ENCODE results near the gene TSTD2. TPM values are rescaled to one million over a fixed set of nuclear protein-coding genes. Genes with fewer than 3 reads are reported as not detected.
"Not testable (repeated sequence)": the region's sequence is repeated elsewhere in the genome, so short reads cannot be mapped to it uniquely, and the experiment has no call there.

The TSTD2 gene
- total RNA-seq, 1 donor from 2014 or later = 26.1 TPM

GRCh38 chr9:97598461-97599288 is 34.5 kb downstream of the TSTD2 start:
- intact Hi-C loops (cut with DNase I) = loop anchor here (5.0 to 10.0 kb wide), 2 partner anchors 36 to 94 kb away; partner anchors contain the start of gene TMOD1
- peak; percentile 67 for ATAC-seq (ENCODE audit: poor library complexity)
- DNase-seq = peak; percentile 72

GRCh38 chr9:97596906-97597305 is 36.3 kb downstream of the TSTD2 start:
- DNase-seq (no peak), ATAC-seq (ENCODE audit: poor library complexity) (no peak)
- intact Hi-C loops (cut with DNase I) = loop anchor here (5.0 to 10.0 kb wide), 2 partner anchors 35 to 92 kb away; partner anchors contain the start of gene TMOD1

GRCh38 chr9:97594381-97594921 is 38.7 kb downstream of the TSTD2 start:
- intact Hi-C loops (cut with DNase I) = loop anchor here (10.0 kb wide), 1 partner anchor 90 kb away; the partner anchor contains the start of gene TMOD1
- ATAC-seq (ENCODE audit: poor library complexity) = peak; percentile 75
- peak; percentile 75 for DNase-seq

GRCh38 chr9:97593960-97594359 is 39.2 kb downstream of the TSTD2 start:
- no peak for ATAC-seq (ENCODE audit: poor library complexity)
- DNase-seq = no peak
- intact Hi-C loops (cut with DNase I) = loop anchor here (10.0 kb wide), 1 partner anchor 89 kb away; the partner anchor contains the start of gene TMOD1

GRCh38 chr9:97592126-97592525 is 41.0 kb downstream of the TSTD2 start:
- intact Hi-C loops (cut with DNase I) = loop anchor here (10.0 kb wide), 1 partner anchor 87 kb away; the partner anchor contains the start of gene TMOD1
- DNase-seq = no peak
- no peak for ATAC-seq (ENCODE audit: poor library complexity)

DNA sequence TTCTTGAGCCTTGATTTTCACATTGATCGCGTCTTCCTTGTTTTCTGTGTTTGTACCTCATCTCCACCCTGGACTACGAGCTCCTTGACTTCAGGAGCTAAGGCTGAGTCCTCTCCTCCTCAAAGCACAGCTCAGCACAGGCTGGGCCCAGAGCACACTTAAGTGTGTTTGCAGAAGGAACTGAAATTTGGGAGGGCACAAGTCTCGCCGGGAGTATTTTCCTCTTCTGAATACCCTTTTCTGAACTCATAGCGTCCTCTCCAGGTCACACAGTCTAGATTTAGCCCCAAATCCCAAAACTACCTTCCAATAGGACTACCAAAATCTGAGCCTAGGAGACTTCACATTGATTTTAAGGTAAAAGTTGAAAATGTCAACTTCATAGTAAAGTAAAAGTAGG is 41.6 kb downstream of the TSTD2 start:
- DNase-seq (no peak), ATAC-seq (ENCODE audit: poor library complexity) (no peak)
- intact Hi-C loops (cut with DNase I) = loop anchor here (10.0 kb wide), 1 partner anchor 87 kb away; the partner anchor contains the start of gene TMOD1

- intact Hi-C loops (cut with DNase I); ATAC-seq (ENCODE audit: poor library complexity); DNase-seq: not testable (repeated sequence)
Measured at GRCh38 chr9:97586909-97587308, 46.3 kb downstream of the TSTD2 start.

DNA sequence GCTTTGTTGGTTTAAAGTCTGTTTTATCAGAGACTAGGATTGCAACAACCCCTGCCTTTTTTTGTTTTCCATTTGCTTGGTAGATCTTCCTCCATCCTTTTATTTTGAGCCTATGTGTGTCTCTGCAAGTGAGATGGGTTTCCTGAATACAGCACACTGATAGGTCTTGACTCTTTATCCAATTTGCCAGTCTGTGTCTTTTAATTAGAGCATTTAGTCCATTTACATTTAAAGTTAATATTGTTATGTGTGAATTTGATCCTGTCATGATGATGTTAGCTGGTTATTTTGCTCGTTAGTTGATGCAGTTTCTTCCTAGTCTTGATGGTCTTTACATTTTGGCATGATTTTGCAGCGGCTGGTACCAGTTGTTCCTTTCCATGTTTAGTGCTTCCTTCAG is 48.4 kb downstream of the TSTD2 start:
- DNase-seq; intact Hi-C loops (cut with DNase I); ATAC-seq (ENCODE audit: poor library complexity): not testable (repeated sequence)

GRCh38 chr9:97581590-97581989 is 51.6 kb downstream of the TSTD2 start:
- ATAC-seq (ENCODE audit: poor library complexity); intact Hi-C loops (cut with DNase I); DNase-seq: not testable (repeated sequence)

DNA sequence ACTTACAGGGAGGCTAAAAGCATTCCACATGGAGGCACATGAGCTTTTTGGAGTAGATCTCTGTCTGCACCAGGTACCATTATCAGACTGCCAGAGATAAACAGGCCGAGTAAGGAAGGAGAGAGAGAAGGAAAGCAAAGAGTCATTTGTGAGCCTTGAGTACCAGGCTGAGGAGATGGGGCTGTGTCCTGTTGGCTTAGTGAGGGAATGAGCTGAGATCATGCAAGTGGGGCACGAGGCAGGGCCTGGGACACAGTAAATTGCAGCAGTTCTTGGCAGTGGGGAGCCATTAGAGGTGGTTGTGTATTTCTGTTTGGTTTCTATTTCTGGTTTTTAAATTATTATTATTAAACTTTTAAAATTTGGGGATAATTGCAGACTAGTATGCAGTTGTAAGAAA is 53.3 kb downstream of the TSTD2 start:
- intact Hi-C loops (cut with DNase I) = no loop called here
- no peak for ATAC-seq (ENCODE audit: poor library complexity)
- no peak for DNase-seq

- DNase-seq (no peak), ATAC-seq (ENCODE audit: poor library complexity) (peak; percentile 67)
- intact Hi-C loops (cut with DNase I) = no loop called here
Measured at GRCh38 chr9:97578846-97579245, 54.3 kb downstream of the TSTD2 start.

- intact Hi-C loops (cut with DNase I) = no loop called here
- peak; percentile 18 for ATAC-seq (ENCODE audit: poor library complexity)
- no peak for DNase-seq
Measured at GRCh38 chr9:97577051-97577450, 56.1 kb downstream of the TSTD2 start.

DNA sequence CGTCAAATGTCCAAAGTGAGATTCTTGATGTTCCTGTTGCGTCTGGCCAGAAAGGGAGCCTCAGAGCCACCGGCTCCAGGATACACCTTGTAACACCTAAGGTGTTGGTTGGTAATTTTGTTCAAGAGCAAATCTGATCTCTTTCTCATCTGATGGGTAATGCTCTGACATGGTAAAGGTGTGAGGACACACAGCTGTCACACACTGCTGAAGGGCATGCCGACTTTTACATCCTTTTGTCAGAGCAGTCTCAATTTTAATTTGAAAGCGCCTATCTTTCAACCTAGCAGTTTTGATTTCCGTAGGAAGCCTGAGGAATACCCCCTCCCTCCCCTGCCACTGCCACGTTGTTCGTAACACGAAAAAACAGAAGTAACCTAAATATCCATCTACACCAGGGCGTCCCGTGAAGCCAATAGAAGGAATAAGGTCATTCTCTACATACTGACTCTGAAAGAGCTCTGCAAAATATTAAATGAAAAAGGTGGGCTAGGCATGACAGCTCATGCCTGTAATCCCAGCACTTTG is 57.4 kb downstream of the TSTD2 start:
- intact Hi-C loops (cut with DNase I) = no loop called here
- no peak for DNase-seq
- ATAC-seq (ENCODE audit: poor library complexity) = no peak

DNA sequence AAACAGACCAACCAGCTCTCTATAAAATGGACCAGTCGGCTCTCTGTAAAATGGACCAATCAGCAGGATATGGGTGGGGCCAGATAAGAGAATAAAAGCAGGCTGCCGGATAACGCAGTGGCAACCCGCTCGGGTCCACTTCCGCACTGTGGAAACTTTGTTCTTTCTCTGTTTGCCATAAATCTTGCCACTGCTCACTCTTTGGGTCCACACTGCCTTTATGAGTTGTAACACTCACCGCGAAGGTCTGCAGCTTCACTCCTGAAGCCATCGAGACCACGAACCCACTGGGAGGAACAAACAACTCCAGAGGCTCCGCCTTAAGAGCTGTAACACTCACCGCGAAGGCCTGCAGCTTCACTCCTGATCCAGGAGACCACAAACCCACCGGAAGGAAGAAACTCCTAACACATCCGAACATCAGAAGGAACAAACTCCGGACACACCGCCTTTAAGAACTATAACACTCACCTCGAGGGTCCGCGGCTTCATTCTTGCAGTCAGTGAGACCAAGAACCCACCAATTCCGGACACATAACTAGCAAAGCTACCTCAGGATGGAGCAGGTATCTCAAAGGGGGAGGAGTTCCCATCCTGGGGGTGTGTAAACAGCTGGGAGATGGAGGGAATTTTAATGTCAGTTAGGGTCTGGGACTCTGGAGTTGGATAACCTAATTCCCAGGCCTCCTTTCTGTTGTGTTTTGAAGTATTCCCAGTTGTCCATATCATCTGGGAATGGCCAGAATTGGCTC is 58.1 kb downstream of the TSTD2 start:
- DNase-seq; intact Hi-C loops (cut with DNase I); ATAC-seq (ENCODE audit: poor library complexity): not testable (repeated sequence)

- DNase-seq; ATAC-seq (ENCODE audit: poor library complexity); intact Hi-C loops (cut with DNase I): not testable (repeated sequence)
Measured at GRCh38 chr9:97574101-97574571, 59.0 kb downstream of the TSTD2 start.

DNA sequence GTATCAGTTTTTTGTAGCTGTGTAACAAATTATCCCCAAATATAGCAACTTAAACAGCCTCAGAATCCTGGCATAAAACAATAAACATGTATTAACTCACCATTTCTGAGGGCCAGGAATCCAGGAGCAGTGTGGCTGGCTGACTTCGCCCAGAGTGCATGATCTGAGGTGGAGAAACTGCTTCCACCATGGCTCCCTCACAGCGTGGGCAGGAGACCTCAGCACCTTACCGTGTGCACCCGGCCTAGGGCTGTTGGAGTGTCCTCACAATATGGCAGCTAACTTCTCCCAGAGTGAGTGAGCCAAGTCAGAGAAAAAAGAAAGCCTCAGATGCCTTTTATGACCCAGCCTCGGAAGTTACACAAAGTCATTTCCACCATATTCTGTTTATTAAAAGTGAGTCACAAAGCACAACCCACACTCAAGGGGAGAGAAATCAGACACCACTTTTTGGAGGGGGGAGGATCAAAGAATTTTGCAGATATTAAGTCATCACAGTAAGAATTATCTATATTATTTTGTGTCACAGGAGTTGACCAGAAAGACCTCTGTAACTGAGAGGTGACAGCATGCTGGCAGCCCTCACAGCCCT is 59.6 kb downstream of the TSTD2 start:
- no peak for ATAC-seq (ENCODE audit: poor library complexity)
- intact Hi-C loops (cut with DNase I) = no loop called here

GRCh38 chr9:97572892-97573365 is 60.2 kb downstream of the TSTD2 start:
- intact Hi-C loops (cut with DNase I) = no loop called here
- DNase-seq = no peak
- ATAC-seq (ENCODE audit: poor library complexity) = no peak

More for the DNA sequence above, 59.6 kb downstream of the TSTD2 start:
- no peak for DNase-seq

Data from Right ventricle myocardium superior (tissue), 1 donor.